LNCaP clone FGC (cell line): Measurements from ENCODE around the gene INTS1.
"Not testable (repeated sequence)": the region's sequence is repeated elsewhere in the genome, so short reads cannot be mapped to it uniquely, and the experiment has no call there.

Experiments
- DNase-seq: peaks from one replicate; pipeline ENCODE4 v3.0.0-alpha.2; 2011; ENCODE audit warnings: low read depth
- H3K4me3 ChIP-seq: 2 replicates; pipeline ENCODE4 v1.5.1; 2011; ENCODE audit warnings: mild to moderate bottlenecking, low read depth, low read length, control low read depth
- CTCF ChIP-seq: IDR thresholded peaks from 2 replicates; pipeline ENCODE4 v1.5.1; 2012; ENCODE audit warnings: mild to moderate bottlenecking; ENCODE audit not compliant: control insufficient read depth, insufficient read depth; ENCODE audit errors: extremely low read depth

INTS1 gene

GRCh38 chr7:1516586-1517251, 12.5 kb upstream of the INTS1 start:
- peak; percentile 57 for DNase-seq
- no peak overlapping the region for H3K4me3 ChIP-seq
- TF ChIP-seq CTCF: no peak

DNA sequence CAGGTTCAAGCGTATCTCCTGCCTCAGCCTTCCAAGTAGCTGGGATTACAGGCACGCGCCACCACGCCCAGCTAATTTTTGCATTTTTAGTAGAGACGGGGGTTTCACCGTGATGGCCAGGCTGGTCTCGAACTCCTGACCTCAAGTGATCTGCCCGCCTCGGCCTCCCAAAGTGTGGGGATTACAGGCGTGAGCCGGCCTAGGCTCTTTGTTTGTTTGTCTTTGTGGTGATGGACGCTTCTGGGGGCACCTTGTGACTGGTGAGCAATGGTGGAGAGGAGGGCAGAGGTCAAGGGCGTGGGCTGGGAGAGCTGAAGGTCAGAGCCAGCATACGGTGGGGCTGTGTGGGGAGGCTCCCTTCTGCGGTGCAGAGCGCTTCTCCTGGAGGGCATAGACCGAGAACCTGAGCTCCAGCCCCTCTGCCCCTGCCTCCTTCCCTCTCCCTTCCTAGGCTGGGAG, 11.3 kb upstream of the INTS1 start:
- DNase-seq, H3K4me3 ChIP-seq: not testable (repeated sequence)

DNA sequence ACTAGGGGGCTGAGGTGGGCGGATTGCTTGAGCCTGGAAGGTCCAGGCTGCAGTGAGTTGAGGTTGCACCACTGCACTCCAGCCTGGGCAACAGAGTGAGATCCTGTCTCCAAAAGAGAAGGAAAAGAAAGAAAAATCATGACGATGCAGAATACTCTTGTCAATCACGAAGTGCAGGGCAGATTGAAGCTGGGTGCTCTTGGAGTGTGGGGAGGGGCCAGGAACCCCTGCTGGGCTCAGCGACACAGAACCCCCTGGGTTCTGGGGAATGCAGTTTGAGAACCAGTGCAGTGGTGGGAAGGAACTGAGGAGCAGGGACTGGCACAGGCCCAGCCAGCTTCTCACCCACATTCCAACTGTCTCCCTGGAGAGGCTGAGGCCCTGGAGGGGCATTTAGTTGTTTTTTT, 10.8 kb upstream of the INTS1 start:
- DNase-seq: no peak
- TF ChIP-seq CTCF: no peak
- H3K4me3 ChIP-seq: no peak overlapping the region

- no peak for DNase-seq
- H3K4me3 ChIP-seq: no peak overlapping the region
- no peak for TF ChIP-seq CTCF
Measured at GRCh38 chr7:1514407-1514806, 10.2 kb upstream of the INTS1 start.

DNA sequence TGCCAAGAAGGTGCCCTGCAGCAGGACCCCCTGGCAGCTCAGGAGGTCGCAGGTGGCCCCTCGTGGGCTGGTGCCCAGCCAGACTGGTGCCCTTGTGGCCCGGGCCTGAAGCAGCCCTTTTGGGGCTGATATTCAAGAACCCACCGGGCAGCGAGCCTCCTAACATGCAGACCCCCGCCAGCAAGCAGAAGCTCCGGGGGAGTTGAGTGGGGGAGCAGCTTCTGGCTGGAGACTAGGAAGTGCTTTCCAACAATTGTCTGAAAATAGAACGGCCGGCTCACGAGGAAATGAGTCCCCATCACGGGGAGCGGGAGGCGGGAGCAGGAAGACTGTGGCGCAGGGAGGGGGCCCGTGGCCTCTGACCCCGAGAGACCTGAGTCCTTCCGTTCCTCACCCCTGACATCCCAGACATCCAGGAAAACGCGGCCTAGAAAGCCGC, 9.5 kb upstream of the INTS1 start:
- DNase-seq: no peak
- TF ChIP-seq CTCF: no peak
- H3K4me3 ChIP-seq: no peak overlapping the region

GRCh38 chr7:1512781-1513656, 8.8 kb upstream of the INTS1 start:
- no peak for DNase-seq
- H3K4me3 ChIP-seq: no peak overlapping the region

More at GRCh38 chr7:1512781-1513656, 8.8 kb upstream of the INTS1 start:
- no peak for TF ChIP-seq CTCF
